ENCODE data around the gene ADAMTS14. TPM values are rescaled to one million over a fixed set of nuclear protein-coding genes. Genes with fewer than 3 reads are reported as not detected.
A peak's percentile ranks its signal among the peaks of the same experiment; 100 is the strongest.

Gene ADAMTS14
- total RNA-seq, 1 experiment from 2014 or later = 2.7 TPM

- no peak for DNase-seq (ENCODE audit: low read depth)
These were observed 110.7 kb downstream of the ADAMTS14 start for GRCh38 chr10:70782746-70783680.

DNA sequence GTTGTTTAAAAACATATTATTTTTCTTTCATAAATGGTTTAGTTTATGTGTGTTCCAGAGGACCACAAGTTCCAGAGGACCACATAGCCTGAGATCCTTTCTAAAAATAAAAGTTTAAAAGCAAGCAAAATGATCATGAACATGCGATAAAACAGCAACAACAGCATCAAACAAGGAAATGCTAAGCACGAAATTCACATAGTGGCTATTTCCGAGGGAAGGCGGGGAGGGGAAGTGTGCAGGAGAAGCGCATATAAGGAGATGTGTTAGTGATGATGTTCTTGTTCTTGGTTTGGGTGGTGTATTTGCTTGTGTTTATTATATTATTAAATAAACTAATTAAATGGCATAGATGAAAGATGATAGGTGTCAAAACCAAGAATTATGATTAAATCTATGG is 111.7 kb downstream of the ADAMTS14 start:
- DNase-seq (ENCODE audit: low read depth) = no peak

- DNase-seq (ENCODE audit: low read depth) = no peak
These were observed 112.2 kb downstream of the ADAMTS14 start for GRCh38 chr10:70784471-70784870.

DNA sequence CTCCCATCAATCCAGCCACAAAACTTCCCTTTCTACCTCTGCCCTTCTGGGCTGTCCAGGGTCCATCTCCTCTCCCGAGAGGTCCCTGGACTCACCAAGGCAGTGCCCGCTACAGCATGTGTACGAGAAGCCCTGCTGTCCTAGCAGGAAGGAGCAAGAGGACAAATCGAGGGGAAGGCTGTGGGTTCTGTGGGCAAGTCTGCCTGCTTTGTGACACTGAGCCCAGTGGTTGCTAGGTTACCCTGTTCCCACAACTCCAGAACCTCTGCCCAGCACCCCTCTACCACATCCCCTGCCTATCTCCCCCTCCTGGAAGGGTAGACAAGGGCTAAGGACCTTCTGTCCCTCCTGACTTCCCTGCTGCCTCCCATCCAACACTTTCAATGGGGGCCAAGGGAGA is 112.9 kb downstream of the ADAMTS14 start, which contains the start of gene TBATA:
Gene TBATA, minus strand, starts transcription at position 188 of the 400 bp plus-strand sequence. CDS start 1,998 bp downstream, outside the sequence.
- DNase-seq (ENCODE audit: low read depth) = peak; percentile 12

GRCh38 chr10:70786799-70787415 is 114.6 kb downstream of the ADAMTS14 start:
- peak; percentile 67 for DNase-seq (ENCODE audit: low read depth)

GRCh38 chr10:70791386-70792039 is 119.2 kb downstream of the ADAMTS14 start:
- no peak for DNase-seq (ENCODE audit: low read depth)

DNA sequence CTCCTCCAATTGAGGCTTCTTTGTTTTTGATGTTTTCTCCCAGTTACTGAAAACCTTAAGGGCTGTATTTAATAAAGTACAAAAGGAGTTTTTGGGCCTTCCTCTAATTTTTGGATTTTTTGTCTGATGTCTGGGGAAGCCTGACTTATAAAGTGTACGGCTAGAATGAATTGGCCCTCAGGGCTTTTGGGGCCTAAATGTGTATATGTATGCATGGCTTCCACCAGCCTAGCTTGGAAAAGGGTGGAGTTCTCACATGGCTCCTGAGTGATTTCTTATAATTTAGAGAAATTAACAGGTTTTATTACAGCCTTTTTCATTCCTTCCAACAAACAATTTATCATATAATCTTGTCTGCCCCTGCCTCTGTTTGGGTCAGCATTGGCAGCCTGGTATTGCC is 123.3 kb downstream of the ADAMTS14 start:
- no peak for DNase-seq (ENCODE audit: low read depth)

GRCh38 chr10:70797840-70798239 is 125.5 kb downstream of the ADAMTS14 start:
- DNase-seq (ENCODE audit: low read depth) = no peak

GRCh38 chr10:70799124-70799523 is 126.8 kb downstream of the ADAMTS14 start:
- no peak for DNase-seq (ENCODE audit: low read depth)

DNA sequence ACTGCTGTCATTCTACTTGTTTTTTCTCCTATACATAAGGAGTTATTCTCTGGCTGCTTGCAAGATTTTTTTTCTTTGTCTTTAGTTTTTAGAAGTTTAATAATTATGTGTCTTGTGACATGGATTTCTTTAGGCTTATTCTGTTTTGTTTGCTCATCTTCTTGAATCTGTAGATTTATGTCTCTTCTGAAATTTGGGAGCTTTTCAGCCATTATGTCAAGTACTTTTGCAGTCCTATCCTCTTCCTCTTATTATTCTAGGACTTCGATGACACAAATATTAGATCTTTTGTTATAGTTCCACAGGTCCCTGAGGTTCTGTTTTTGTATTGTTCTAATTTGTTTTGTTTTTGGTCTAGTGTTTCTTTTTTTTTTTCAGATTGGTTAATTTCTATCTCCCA is 129.5 kb downstream of the ADAMTS14 start:
- DNase-seq (ENCODE audit: low read depth) = no peak

- no peak for DNase-seq (ENCODE audit: low read depth)
These were observed 131.6 kb downstream of the ADAMTS14 start for GRCh38 chr10:70803775-70804420.

DNA sequence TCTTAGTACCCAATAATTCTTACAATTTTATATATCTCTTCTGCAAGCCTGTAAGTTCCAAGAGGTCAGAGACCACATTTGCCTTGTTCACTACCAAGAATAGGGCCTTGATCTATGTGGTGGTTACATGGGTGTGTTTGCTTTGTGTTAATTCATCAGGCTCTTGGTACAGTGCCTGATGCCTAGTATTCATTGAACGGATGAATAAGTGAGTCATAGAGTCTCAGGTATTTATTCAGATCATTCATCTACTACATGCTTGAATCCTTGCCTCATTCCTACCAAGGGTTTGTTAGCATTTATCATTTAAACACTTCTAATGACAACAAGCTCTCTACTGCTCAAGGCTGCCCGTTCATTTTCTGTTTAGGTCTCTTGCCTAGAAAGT is 132.1 kb downstream of the ADAMTS14 start:
- DNase-seq (ENCODE audit: low read depth) = no peak

GRCh38 chr10:70805619-70806215 is 133.4 kb downstream of the ADAMTS14 start:
- DNase-seq (ENCODE audit: low read depth) = peak; percentile 27

GRCh38 chr10:70806841-70807240 is 134.5 kb downstream of the ADAMTS14 start:
- DNase-seq (ENCODE audit: low read depth) = no peak

DNA sequence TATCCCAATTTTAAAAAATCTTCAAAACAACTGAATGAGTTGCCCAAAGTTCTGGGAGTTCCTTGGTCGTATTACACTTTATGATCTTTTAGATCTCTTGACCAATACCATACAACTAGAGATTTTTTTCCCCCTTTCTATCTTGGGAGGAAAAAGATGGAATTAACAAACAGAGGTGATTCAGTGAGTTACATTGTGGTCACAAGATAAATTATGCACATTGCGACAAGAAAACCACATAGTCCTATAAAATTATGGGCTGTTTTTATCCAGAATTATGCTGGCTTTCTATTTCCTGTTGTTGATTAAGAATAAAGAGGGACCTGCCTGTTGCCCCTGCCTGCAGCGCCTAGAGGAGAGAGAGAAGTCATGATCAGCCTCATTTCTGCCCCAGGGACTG is 135.2 kb downstream of the ADAMTS14 start:
- no peak for DNase-seq (ENCODE audit: low read depth)

- no peak for DNase-seq (ENCODE audit: low read depth)
These were observed 136.8 kb downstream of the ADAMTS14 start for GRCh38 chr10:70809011-70809611.

DNA sequence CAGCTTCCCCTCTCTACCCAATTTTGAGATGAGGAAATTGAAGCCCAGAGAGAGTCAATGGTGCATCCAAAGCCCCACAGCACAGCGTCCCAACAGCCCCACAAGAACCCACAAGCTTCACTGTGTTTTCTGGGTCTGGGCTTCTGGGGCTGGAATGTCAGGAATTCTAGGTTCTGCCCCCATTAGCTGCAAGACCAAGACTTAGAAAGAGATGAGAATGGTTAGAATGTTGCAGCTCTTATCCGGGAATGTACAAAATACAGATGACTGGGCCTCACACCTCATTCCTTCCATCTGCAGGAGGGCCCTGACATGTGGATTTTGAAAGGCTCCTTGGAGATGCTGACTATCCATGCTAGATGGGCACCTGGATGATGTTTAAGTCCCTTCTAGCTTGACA is 137.4 kb downstream of the ADAMTS14 start:
- DNase-seq (ENCODE audit: low read depth) = no peak

GRCh38 chr10:70810967-70811366 is 138.7 kb downstream of the ADAMTS14 start:
- DNase-seq (ENCODE audit: low read depth) = no peak

DNA sequence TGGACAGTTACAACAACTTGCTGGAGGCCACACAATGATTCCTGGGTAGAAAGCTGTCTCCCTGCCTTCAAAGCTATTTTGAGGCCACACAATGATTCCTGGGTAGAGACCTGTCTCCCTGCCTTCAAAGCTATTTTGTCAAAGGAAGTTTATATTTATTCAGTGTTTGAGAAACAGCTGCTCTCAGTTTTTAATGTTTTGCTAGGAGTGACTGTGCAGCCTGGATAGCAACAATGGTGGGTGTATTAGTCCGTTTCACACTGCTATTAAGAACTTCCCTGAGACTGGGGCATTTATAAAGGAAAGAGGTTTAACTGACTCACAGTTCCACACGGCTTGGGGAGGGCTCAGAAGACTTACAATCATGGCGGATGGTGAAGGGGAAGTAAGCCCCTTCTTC is 139.6 kb downstream of the ADAMTS14 start:
- peak; percentile 50 for DNase-seq (ENCODE audit: low read depth)
